ENCODE results near the gene AFF1.

DNA sequence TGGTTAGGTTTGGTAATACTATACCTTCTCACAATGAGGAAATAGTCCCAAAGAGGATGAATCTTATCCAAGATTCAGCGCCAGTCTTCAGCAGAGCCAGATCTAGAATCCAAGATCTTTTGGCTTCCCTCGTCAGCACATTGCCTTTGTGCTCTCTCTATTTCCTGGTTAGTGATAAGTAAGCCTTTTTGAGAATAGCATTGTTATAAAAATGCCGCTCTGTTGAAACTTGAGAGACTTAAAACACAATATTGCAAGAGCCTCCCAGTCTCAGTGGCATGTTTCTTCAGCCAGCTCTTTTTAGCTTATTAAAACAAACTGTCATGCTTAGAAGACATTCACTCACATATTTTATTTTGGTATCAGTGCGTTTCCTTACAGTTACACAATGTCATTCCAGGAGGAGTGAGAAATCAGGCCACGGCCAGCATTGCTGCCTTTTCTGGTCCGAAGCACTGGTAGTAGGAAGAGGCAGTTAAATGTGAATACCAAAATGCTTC, 144.2 kb downstream of the AFF1 start:
- TF ChIP-seq POLR2AphosphoS5 (IDR thresholded peaks at IDR 0.05; ENCODE audit: low read depth, low read length): no peak
- TF ChIP-seq TAF1 (IDR thresholded peaks at IDR 0.05; ENCODE audit: borderline replicate concordance, insufficient read depth, low read length): no peak

All from PFSK-1 (cell line).